Left cardiac atrium (tissue), 4 donors: ENCODE data around the gene B9D2. TPM values are rescaled to one million over a fixed set of nuclear protein-coding genes. Genes with fewer than 3 reads are reported as not detected.
A peak's percentile ranks its signal among the peaks of the same experiment; 100 is the strongest.
"Not testable (repeated sequence)": the region's sequence is repeated elsewhere in the genome, so short reads cannot be mapped to it uniquely, and the experiment has no call there.

Experiments
- ATAC-seq, 2 donors: fragments of 200-7000 bp; cut with Tn5 transposase; one replicate each; pipeline ENCODE4 v1.9.1; 2020; ENCODE audit warnings: mild to moderate bottlenecking in 2 of 2, moderate library complexity in 2 of 2
- DNase-seq: peaks from one replicate; pipeline ENCODE4 v3.0.0-alpha.2; 2020
- intact Hi-C, 2 donors: fragments of 100-400 bp; cut with DNase I; formaldehyde crosslinking; loops; one replicate each; pipeline versions ENCODE4 v1.14.1 to v1.15.1; 2022 to 2023
- total RNA-seq, 2 donors: library from RNA; stranded (reverse); fragmentation: NEBNext Ultra II Directional; extraction: Animal tissue kit (Norgen Biotek cat#: 25700); gene quantifications; one replicate each; pipeline ENCODE4 v1.2.1, GENCODE V29; 2021
- donor health status: DM: no; HTN: yes; CAD: no.
- donor health status: DM: no; HTN: yes; CAD: no; lungs with severe emphysema.
- donor health status: DM: yes; HTN: yes; CAD: no.
- donor health status: Dilated cardiomyopathy.

The B9D2 gene
- total RNA-seq, 2 donors from 2014 or later: 3.5 to 4.1 TPM

GRCh38 chr19:41363371-41363752 lies 587 bp downstream of the B9D2 start:
- ATAC-seq (no peak), DNase-seq (no peak)
- intact Hi-C loops: no loop called here

GRCh38 chr19:41362143-41362847 lies 1.7 kb downstream of the B9D2 start:
- intact Hi-C loops: no loop called here
- ATAC-seq: no peak
- no peak for DNase-seq

GRCh38 chr19:41359741-41360140 lies 4.2 kb downstream of the B9D2 start:
- ATAC-seq (no peak), DNase-seq (no peak)
- intact Hi-C loops: no loop called here

- DNase-seq (no peak), ATAC-seq (no peak)
- intact Hi-C loops: no loop called here
These were observed 6.2 kb downstream of the B9D2 start for GRCh38 chr19:41357746-41358145.

GRCh38 chr19:41356984-41357739 lies 6.8 kb downstream of the B9D2 start:
- DNase-seq (no peak), ATAC-seq (no peak)
- intact Hi-C loops: no loop called here

GRCh38 chr19:41355802-41356201 lies 8.1 kb downstream of the B9D2 start:
- no peak for ATAC-seq
- no peak for DNase-seq
- intact Hi-C loops: no loop called here

GRCh38 chr19:41355035-41355434 lies 8.9 kb downstream of the B9D2 start:
- intact Hi-C loops: no loop called here
- ATAC-seq (no peak), DNase-seq (no peak)

- intact Hi-C loops: loop anchor here in 1 of 2 donors (5.0 kb wide), 1 partner anchor 42 kb away; the partner anchor contains the start of gene CCDC97
- no peak for ATAC-seq
- DNase-seq: no peak
These were observed 9.5 kb downstream of the B9D2 start for GRCh38 chr19:41354343-41354953.

GRCh38 chr19:41353466-41354342 lies 10.2 kb downstream of the B9D2 start, which contains the start of gene TGFB1:
TSS of gene TGFB1 (minus strand) at chr19:41353922. CDS start at chr19:41353044, 878 bp downstream.
- ATAC-seq (peak; percentile 75 to 82), DNase-seq (peak; percentile 92)
- intact Hi-C loops: loop anchor here in 1 of 2 donors (5.0 kb wide), 1 partner anchor 41 kb away; the partner anchor contains the start of gene CCDC97

- ATAC-seq: peak; percentile 17 to 20
- intact Hi-C loops: loop anchor here in 1 of 2 donors (5.0 kb wide), 1 partner anchor 41 kb away; the partner anchor contains the start of gene CCDC97
- peak; percentile 73 for DNase-seq
These were observed 11.1 kb downstream of the B9D2 start for GRCh38 chr19:41352609-41353465.

GRCh38 chr19:41352279-41352608 lies 11.7 kb downstream of the B9D2 start:
- ATAC-seq (no peak), DNase-seq (no peak)
- intact Hi-C loops: loop anchor here in 1 of 2 donors (5.0 kb wide), 1 partner anchor 40 kb away; the partner anchor contains the start of gene CCDC97

GRCh38 chr19:41351339-41352245 lies 12.4 kb downstream of the B9D2 start:
- DNase-seq (peak; percentile 81), ATAC-seq (peak; percentile 51 to 71)
- intact Hi-C loops: loop anchor here in 1 of 2 donors (5.0 kb wide), 1 partner anchor 39 kb away; the partner anchor contains the start of gene CCDC97

GRCh38 chr19:41350735-41351338 lies 13.1 kb downstream of the B9D2 start:
- intact Hi-C loops: loop anchor here in 1 of 2 donors (5.0 kb wide), 1 partner anchor 39 kb away; the partner anchor contains the start of gene CCDC97
- DNase-seq: no peak

GRCh38 chr19:41346916-41347315 lies 17.0 kb downstream of the B9D2 start:
- ATAC-seq, DNase-seq, intact Hi-C loops: not testable (repeated sequence)

More at GRCh38 chr19:41350735-41351338, 13.1 kb downstream of the B9D2 start:
- ATAC-seq: peak in 1 of 2 donors; percentile 1

GRCh38 chr19:41344162-41344561 lies 19.8 kb downstream of the B9D2 start:
- intact Hi-C loops: no loop called here

More at GRCh38 chr19:41344162-41344561, 19.8 kb downstream of the B9D2 start:
- ATAC-seq (no peak), DNase-seq (no peak)
